Astrocyte (in vitro differentiated cells and primary cell): Measurements from ENCODE around the gene TRABD2A. TPM values are rescaled to one million over a fixed set of nuclear protein-coding genes. Genes with fewer than 3 reads are reported as not detected.

ENCODE experiments used
- DNase-seq: peaks from one replicate; pipeline ENCODE4 v3.0.0-alpha.2; 2010; ENCODE audit warnings: low read depth
- FAIRE-seq: peaks from 2 replicates; lab custom pipeline; 2011; peaks lifted over from hg19 to GRCh38; lab: Jason Lieb, UNC
- H2AFZ ChIP-seq: 2 replicates; pipeline ENCODE4 v1.6.0; 2012; ENCODE audit warnings: low read depth, low read length, inconsistent platforms
- H3K27ac ChIP-seq: 2 replicates; pipeline ENCODE4 v1.5.1; 2011; ENCODE audit warnings: low read depth, low read length, inconsistent platforms
- H3K27me3 ChIP-seq: 2 replicates; pipeline ENCODE4 v1.6.0; 2011; ENCODE audit warnings: low read length, inconsistent platforms; ENCODE audit not compliant: insufficient read depth
- H3K36me3 ChIP-seq: 2 replicates; pipeline ENCODE4 v1.5.1; 2011; ENCODE audit warnings: low read length, inconsistent platforms; ENCODE audit not compliant: insufficient read depth
- H3K4me1 ChIP-seq: 2 replicates; pipeline ENCODE4 v1.5.1; 2011; ENCODE audit warnings: low read length, inconsistent platforms; ENCODE audit not compliant: insufficient read depth
- H3K4me2 ChIP-seq: 2 replicates; pipeline ENCODE4 v1.6.0; 2012; ENCODE audit warnings: low read length, inconsistent platforms
- H3K4me3 ChIP-seq: 2 replicates; pipeline ENCODE4 v1.5.1; 2011; ENCODE audit warnings: low read depth, mild to moderate bottlenecking, low read length, inconsistent platforms; ENCODE audit not compliant: insufficient read depth
- H3K79me2 ChIP-seq: 2 replicates; pipeline ENCODE4 v1.6.0; 2012; ENCODE audit warnings: mild to moderate bottlenecking, low read length, inconsistent platforms; ENCODE audit not compliant: insufficient read depth
- H3K9ac ChIP-seq: 2 replicates; pipeline ENCODE4 v1.6.0; 2012; ENCODE audit warnings: mild to moderate bottlenecking, low read length, inconsistent platforms
- H3K9me3 ChIP-seq: 2 replicates; pipeline ENCODE4 v1.5.1; 2012; ENCODE audit warnings: low read depth, mild to moderate bottlenecking, low read length, inconsistent platforms; ENCODE audit not compliant: insufficient read depth
- H4K20me1 ChIP-seq: 2 replicates; pipeline ENCODE4 v1.6.0; 2012; ENCODE audit warnings: low read length, inconsistent platforms; ENCODE audit not compliant: insufficient read depth
- H3K27ac Mint-ChIP-seq: one replicate; pipeline ENCODE4 v1.8.0; 2021; ENCODE audit warnings: mild to moderate bottlenecking, mixed read lengths; ENCODE audit not compliant: unreplicated experiment
- H3K27me3 Mint-ChIP-seq: one replicate; pipeline ENCODE4 v1.8.0; 2021; ENCODE audit warnings: low read depth, mixed read lengths; ENCODE audit not compliant: unreplicated experiment
- H3K36me3 Mint-ChIP-seq: one replicate; pipeline ENCODE4 v1.8.0; 2021; ENCODE audit warnings: low read depth, mixed read lengths; ENCODE audit not compliant: unreplicated experiment
- H3K4me1 Mint-ChIP-seq: one replicate; pipeline ENCODE4 v1.8.0; 2021; ENCODE audit warnings: low read depth, mixed read lengths; ENCODE audit not compliant: unreplicated experiment
- H3K4me3 Mint-ChIP-seq: one replicate; pipeline ENCODE4 v1.8.0; 2021; ENCODE audit warnings: mild to moderate bottlenecking, moderate library complexity, mixed read lengths; ENCODE audit not compliant: unreplicated experiment
- H3K9me3 Mint-ChIP-seq: one replicate; pipeline ENCODE4 v1.8.0; 2021; ENCODE audit warnings: mild to moderate bottlenecking, mixed read lengths; ENCODE audit not compliant: unreplicated experiment
- CTCF ChIP-seq: IDR thresholded peaks from 2 replicates; pipeline ENCODE4 v1.5.1; 2011; ENCODE audit warnings: low read depth, mild to moderate bottlenecking, inconsistent platforms, low read length, moderate library complexity; ENCODE audit not compliant: insufficient read depth
- EZH2 ChIP-seq: IDR thresholded peaks from 2 replicates; pipeline ENCODE4 v1.6.1; 2012; ENCODE audit warnings: mild to moderate bottlenecking, low read length, inconsistent platforms; ENCODE audit not compliant: insufficient read depth
- total RNA-seq: library from RNA; stranded (reverse); gene quantifications from 2 replicates; pipeline ENCODE4 v1.2.1, GENCODE V29; 2021

The TRABD2A gene
- total RNA-seq, 1 donor from 2014 or later, result 2.6 TPM

GRCh38 chr2:84840306-84840705 is 40.6 kb downstream of the TRABD2A start:
- no peak overlapping the region for H3K27ac ChIP-seq

GRCh38 chr2:84839851-84840250 is 41.0 kb downstream of the TRABD2A start:
- no peak overlapping the region for H2AFZ ChIP-seq
- H3K4me3 ChIP-seq, result no peak overlapping the region
- H3K36me3 Mint-ChIP-seq, result no peaks in the 10 kb centered on the region
- no peak overlapping the region for H3K27ac ChIP-seq
- no peaks in the 10 kb centered on the region for H3K9me3 ChIP-seq
- H3K4me1 Mint-ChIP-seq, result peaks cover 26% of the 10 kb centered on the region
- no peak overlapping the region for H3K9ac ChIP-seq
- H3K4me2 ChIP-seq, result no peak overlapping the region
- peak overlapping the region; percentile 62 for H3K27ac Mint-ChIP-seq
- no peak for FAIRE-seq
- no peak for DNase-seq
- H3K36me3 ChIP-seq, result no peaks in the 10 kb centered on the region
- H3K4me1 ChIP-seq, result peaks cover 4% of the 10 kb centered on the region
- H3K9me3 Mint-ChIP-seq, result peaks cover 5% of the 10 kb centered on the region
- H3K27me3 Mint-ChIP-seq, result peaks cover 5% of the 10 kb centered on the region
- no peak overlapping the region for H3K4me3 Mint-ChIP-seq
- H3K27me3 ChIP-seq, result peaks cover 6% of the 10 kb centered on the region
- TF ChIP-seq EZH2 (no peak), CTCF (no peak)
- H3K79me2 ChIP-seq, result no peaks in the 10 kb centered on the region
- no peaks in the 10 kb centered on the region for H4K20me1 ChIP-seq

More at GRCh38 chr2:84840306-84840705, 40.6 kb downstream of the TRABD2A start:
- Histone ChIP-seq H3K27me3 (peaks cover 6% of the 10 kb centered on the region), H3K79me2 (no peaks in the 10 kb centered on the region), H4K20me1 (no peaks in the 10 kb centered on the region), H2AFZ (no peak overlapping the region), H3K9me3 (no peaks in the 10 kb centered on the region), H3K36me3 (no peaks in the 10 kb centered on the region), H3K4me1 (peaks cover 4% of the 10 kb centered on the region), H3K9ac (no peak overlapping the region), H3K4me3 (no peak overlapping the region), H3K4me2 (no peak overlapping the region)
- Mint-ChIP-seq H3K9me3 (peaks cover 5% of the 10 kb centered on the region), H3K27me3 (peaks cover 5% of the 10 kb centered on the region), H3K4me1 (peaks cover 26% of the 10 kb centered on the region), H3K4me3 (no peak overlapping the region), H3K27ac (peak overlapping the region; percentile 62), H3K36me3 (no peaks in the 10 kb centered on the region)
- TF ChIP-seq EZH2 (no peak), CTCF (no peak)
- FAIRE-seq (no peak), DNase-seq (peak; percentile 23)

- Histone ChIP-seq H3K4me1 (peaks cover 4% of the 10 kb centered on the region), H2AFZ (no peak overlapping the region), H4K20me1 (no peaks in the 10 kb centered on the region), H3K79me2 (no peaks in the 10 kb centered on the region), H3K4me2 (no peak overlapping the region), H3K4me3 (no peak overlapping the region), H3K36me3 (no peaks in the 10 kb centered on the region), H3K9ac (no peak overlapping the region), H3K27ac (no peak overlapping the region), H3K9me3 (no peaks in the 10 kb centered on the region), H3K27me3 (peaks cover 6% of the 10 kb centered on the region)
- no peak for TF ChIP-seq CTCF
- TF ChIP-seq EZH2, result no peak
- DNase-seq (peak; percentile 72), FAIRE-seq (no peak)
- Mint-ChIP-seq H3K4me3 (no peak overlapping the region), H3K4me1 (peaks cover 26% of the 10 kb centered on the region), H3K9me3 (peaks cover 5% of the 10 kb centered on the region), H3K27me3 (peaks cover under 1% of the 10 kb centered on the region), H3K27ac (peak overlapping the region; percentile 87), H3K36me3 (no peaks in the 10 kb centered on the region)
Observed at GRCh38 chr2:84838434-84839145, 42.3 kb downstream of the TRABD2A start.
